Left renal pelvis (tissue), 4 donors: ENCODE measurements around the gene TDRD3. TPM values are rescaled to one million over a fixed set of nuclear protein-coding genes. Genes with fewer than 3 reads are reported as not detected.

Experiments used
- DNase-seq, 4 donors: peaks; one replicate each; pipeline ENCODE4 v3.0.0-alpha.2; 2013; ENCODE audit warnings: low read depth in 4 of 4, low spot score in 3 of 4
- polyA plus RNA-seq, 4 donors: library from polyadenylated mRNA; unstranded; fragments of 120-200 nt; gene quantifications; one replicate each; pipeline ENCODE4 v1.2.1, GENCODE V29; 2013; ENCODE audit not compliant: insufficient read length in 4 of 4

TDRD3 gene
- polyA plus RNA-seq, 4 donors = 35.4 to 46.9 (median 37.5) TPM

- no peak for DNase-seq
Observed at GRCh38 chr13:60571571-60571970, 174.6 kb downstream of the TDRD3 start.

DNA sequence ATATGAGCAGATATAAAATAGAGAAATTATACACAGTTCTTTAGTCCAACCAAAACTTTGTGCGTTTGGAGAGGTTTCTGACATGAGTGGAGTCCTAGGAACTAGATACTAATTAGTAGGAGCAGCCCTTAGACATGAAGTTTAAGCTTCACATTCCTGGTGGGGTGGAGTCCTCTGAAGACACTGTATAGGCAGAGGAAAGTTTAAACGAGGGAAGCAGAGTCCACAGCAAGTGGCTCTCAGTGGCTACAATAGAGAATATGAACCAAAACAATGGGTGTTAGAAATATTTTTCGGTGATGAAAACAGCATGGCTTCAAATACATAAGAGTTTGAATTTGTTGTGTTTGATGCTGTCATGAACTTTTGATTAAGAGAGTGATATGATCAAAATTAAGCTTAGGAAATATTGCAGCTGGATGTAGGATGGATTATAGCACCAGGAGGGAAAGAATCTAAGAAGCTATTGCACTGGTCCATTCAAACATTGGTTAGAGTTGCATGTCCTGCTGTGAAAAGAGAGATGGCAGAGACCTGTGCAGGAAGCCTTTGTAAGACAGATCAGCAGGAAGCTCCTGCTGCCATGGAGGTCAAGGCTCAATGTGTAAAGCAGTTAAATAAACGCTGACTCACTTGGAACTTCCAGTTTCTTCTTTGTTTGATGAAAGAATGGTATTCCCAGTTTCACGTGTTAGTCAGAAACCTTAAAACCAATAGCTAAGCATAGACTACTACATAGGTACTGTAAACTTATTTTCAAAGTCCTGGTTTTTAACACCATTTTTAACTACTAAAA, 175.2 kb downstream of the TDRD3 start:
- DNase-seq = no peak

DNA sequence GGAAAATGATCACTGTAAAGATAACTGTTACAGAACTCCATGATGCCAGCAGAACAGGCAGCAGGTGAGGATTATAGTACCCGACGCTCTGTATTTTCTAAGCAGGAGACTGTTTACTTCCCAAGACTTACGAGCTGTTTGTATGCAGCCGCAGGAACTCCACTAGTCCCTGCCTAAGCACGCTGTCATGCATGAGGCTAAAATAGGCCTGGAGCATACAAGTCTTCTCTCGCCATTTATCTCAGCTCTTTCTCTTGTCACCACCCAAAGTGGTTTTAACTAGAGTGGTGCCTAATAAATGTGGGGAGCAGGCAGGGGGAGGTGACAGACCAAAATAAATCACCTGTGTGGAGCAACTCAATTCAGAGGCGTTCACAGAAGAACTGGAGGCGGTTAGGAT, 175.8 kb downstream of the TDRD3 start:
- no peak for DNase-seq

GRCh38 chr13:60574735-60575134, 177.7 kb downstream of the TDRD3 start:
- no peak for DNase-seq

- no peak for DNase-seq
Observed at GRCh38 chr13:60575142-60575541, 178.1 kb downstream of the TDRD3 start.

- no peak for DNase-seq
Observed at GRCh38 chr13:60577761-60578160, 180.7 kb downstream of the TDRD3 start.

GRCh38 chr13:60583196-60583888, 186.3 kb downstream of the TDRD3 start:
- no peak for DNase-seq

DNA sequence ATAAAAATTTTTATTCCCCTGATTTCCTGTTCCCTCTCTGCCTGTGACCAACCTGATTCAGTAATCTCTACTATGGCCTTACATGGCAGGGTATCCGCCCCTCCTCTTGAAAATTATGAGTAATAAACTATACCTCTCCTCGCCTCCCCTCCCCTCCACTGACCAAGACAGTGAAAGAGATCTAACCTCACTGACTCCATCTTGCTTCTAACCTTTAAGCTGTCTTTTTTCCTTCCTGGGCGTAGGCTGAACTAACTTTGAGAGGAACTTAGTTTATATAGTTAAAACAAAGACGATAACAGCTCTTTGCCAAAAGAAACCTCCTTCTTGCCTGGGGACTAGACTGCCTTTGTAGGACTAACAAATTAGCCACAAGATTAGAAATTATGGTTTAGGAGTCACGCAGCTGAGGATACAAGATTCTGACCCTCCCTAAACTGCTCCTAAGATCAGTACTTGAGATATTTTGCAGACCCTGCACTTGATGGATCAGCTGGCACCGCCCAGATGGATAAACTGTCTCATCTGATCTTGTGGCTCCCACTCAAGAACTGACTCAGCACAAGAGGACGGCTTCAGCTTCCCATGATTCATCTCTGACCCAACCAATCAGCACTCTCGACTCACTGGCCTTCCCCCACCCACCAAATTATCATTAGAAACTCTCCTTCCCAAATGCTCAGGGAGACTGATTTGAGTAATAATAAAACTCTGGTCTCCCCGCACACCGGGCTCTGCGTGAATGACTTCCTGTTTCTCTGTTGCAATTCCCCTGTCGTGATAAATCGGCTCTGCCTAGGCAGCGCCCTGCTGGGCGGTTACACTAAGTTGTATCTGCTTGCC, 187.1 kb downstream of the TDRD3 start:
- DNase-seq = no peak

GRCh38 chr13:60584976-60585375, 188.0 kb downstream of the TDRD3 start:
- no peak for DNase-seq

DNA sequence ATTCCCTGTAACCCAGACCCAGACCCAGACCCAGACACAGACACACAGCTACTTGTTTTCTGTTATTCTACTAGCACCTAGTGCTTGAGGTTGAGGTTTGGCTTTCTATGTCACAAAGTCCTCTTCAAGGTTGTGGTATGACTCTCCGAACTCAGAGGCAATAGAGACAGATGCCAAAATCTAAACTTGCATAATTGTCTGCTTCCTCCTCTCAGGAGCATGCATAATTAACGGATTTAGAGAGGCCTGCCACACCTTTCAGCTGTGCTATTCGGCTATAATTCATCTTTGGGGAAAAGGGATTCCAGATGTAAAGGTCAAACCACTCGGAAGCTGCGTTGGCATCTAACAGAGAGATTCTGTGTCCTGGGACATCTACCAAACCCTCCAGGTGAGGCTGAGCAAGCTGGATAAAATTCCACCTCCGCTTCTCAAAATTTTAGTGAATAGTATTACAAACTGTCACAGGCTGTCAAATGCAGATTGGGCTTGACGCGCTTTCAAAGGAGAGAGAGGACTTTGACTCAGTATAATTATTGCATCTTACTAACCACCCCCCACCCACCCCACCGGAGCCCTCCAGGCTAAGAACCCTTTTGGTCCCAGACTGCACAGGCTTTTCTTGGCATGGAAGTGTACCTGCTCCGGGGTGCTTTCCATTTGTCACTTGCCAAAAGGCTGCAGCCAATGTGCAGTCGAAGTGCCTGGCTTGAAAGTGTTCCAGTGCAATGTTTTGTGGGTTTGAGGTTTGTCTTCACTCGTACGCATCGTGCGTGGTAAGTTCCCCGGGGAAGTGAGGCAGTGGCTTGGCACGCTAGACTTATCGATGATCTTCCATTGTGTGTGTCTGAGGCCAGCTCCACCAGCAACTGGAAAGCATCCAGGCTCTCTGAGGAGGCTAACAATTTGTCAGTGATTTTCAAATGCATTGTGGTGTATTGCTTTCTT, 194.1 kb downstream of the TDRD3 start:
- no peak for DNase-seq

- DNase-seq = no peak
Observed at GRCh38 chr13:60603049-60603448, 206.0 kb downstream of the TDRD3 start.

DNA sequence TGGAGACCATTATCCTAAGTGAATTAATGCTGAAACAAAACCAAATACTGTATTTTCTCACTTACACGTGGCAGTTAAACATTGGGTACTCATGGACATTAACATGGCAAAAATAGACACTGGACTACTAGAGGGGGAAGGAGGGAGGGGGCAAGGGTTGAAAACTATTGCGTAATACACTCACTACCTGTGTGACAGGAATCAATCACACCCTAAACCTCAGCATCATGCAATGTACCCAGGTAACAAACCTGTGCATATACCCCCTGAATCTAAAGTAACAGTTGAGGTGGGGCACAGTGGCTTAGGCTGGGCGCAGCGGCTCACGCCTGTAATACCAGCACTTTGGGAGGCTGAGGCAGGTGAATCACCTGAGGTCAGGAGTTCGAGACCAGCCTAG, 207.0 kb downstream of the TDRD3 start:
- DNase-seq = no peak

DNA sequence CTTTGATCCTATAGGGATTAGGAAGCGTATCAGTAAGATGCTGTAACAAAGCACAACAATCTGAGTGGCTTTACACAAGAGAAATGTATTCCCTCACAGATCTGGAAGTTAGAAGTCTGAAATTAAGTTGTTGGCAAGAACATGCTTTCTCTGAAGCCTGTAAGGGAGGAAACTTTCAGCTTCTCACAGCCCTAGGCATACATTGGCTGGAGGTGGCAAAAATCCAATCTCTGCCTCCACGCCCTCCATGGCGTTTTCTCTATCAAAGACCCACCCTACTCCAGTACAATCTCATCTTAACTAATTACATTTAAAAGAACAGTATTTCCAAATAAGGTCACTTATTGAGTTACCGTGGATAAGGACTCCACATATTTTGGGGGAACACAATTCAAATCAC, 211.9 kb downstream of the TDRD3 start:
- no peak for DNase-seq

GRCh38 chr13:60611523-60611922, 214.5 kb downstream of the TDRD3 start:
- no peak for DNase-seq

DNA sequence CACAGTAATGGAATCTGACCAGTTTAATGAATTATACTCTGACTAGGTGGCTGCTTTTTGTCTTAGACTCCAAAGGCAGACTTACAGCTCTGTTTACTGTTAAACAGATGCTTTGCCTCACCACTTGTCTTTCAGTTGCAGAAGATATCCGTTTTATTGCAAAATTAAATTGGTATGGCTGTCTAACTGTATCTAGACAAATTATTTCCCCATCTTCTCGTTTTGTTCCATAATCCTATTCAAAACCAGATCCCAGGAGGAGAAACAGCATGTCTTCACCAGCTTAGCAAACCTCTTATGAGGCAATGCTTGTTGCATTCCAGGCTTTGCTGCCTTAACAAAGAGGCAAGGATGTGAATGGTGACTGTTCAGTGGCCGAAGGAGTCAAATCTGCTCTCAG, 215.6 kb downstream of the TDRD3 start:
- no peak for DNase-seq

GRCh38 chr13:60613080-60613479, 216.1 kb downstream of the TDRD3 start:
- no peak for DNase-seq

GRCh38 chr13:60617991-60618733, 221.1 kb downstream of the TDRD3 start:
- no peak for DNase-seq

GRCh38 chr13:60619461-60619860, 222.4 kb downstream of the TDRD3 start:
- no peak for DNase-seq

- no peak for DNase-seq
Observed at GRCh38 chr13:60620611-60621395, 223.8 kb downstream of the TDRD3 start.
